Lower lobe of right lung (tissue), 2 donors: ENCODE data around the gene HLA-A. TPM values are rescaled to one million over a fixed set of nuclear protein-coding genes. Genes with fewer than 3 reads are reported as not detected.

Experiments used
- ATAC-seq, 2 donors: fragments of 200-7000 bp; cut with Tn5 transposase; one replicate each; pipeline ENCODE4 v1.9.1; 2020 to 2022; ENCODE audit warnings: mild to moderate bottlenecking in 2 of 2, moderate library complexity in 2 of 2
- DNase-seq: peaks from one replicate; pipeline ENCODE4 v3.0.0-alpha.2; 2020
- H3K27ac ChIP-seq: fragments of 200-600 bp; one replicate; pipeline ENCODE4 v1.8.0; 2022
- H3K27me3 ChIP-seq: fragments of 200-600 bp; one replicate; pipeline ENCODE4 v1.8.0; 2022; ENCODE audit warnings: low read depth
- H3K36me3 ChIP-seq: fragments of 200-600 bp; one replicate; pipeline ENCODE4 v1.8.0; 2022; ENCODE audit warnings: mild to moderate bottlenecking
- H3K4me1 ChIP-seq: fragments of 200-600 bp; one replicate; pipeline ENCODE4 v1.8.0; 2022
- H3K4me3 ChIP-seq: fragments of 200-600 bp; one replicate; pipeline ENCODE4 v1.8.0; 2022; ENCODE audit warnings: mild to moderate bottlenecking
- H3K9me3 ChIP-seq: fragments of 200-600 bp; one replicate; pipeline ENCODE4 v1.8.0; 2022
- intact Hi-C: fragments of 100-400 bp; cut with DNase I; formaldehyde crosslinking; loops from one replicate; pipeline ENCODE4 v1.11.0; 2022
- total RNA-seq: library from RNA; stranded (reverse); fragmentation: NEBNext Ultra II Directional; extraction: Animal tissue kit (Norgen Biotek cat#: 25700); gene quantifications from one replicate; pipeline ENCODE4 v1.2.1, GENCODE V29; 2021
- TF ChIP-seq, protein P1 (sequence below): fragments of 200-600 bp; IDR thresholded peaks from one replicate; pipeline ENCODE4 v1.8.0; 2022; ENCODE audit warnings: antibody characterized with exemption, mild to moderate bottlenecking
- donor health status: DM: no; HTN: yes; CAD: no; lungs with severe emphysema.

The HLA-A gene
- total RNA-seq, 1 donor from 2014 or later = 1,064 TPM

DNA sequence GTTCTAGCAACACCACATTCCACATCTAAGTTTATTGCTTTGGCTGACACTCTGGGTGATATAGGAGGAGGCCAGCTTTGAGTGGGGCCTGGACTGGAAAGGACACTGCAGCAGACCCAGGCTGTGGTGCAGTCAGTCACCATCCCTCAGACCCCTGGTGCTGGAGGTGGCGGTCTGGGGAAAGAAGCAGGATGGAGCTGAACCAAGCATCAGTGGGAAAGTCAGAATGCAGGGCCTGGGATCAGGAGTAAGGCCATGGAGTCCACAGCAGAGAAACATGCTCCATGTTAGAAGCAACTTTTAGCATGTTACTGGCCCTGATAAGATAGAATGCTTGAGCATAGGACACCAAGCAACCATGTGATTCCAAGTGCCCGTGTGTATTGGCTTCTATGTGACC lies 5.9 kb downstream of the HLA-A start:
- ATAC-seq = no peak
- TF ChIP-seq, protein P1, sequence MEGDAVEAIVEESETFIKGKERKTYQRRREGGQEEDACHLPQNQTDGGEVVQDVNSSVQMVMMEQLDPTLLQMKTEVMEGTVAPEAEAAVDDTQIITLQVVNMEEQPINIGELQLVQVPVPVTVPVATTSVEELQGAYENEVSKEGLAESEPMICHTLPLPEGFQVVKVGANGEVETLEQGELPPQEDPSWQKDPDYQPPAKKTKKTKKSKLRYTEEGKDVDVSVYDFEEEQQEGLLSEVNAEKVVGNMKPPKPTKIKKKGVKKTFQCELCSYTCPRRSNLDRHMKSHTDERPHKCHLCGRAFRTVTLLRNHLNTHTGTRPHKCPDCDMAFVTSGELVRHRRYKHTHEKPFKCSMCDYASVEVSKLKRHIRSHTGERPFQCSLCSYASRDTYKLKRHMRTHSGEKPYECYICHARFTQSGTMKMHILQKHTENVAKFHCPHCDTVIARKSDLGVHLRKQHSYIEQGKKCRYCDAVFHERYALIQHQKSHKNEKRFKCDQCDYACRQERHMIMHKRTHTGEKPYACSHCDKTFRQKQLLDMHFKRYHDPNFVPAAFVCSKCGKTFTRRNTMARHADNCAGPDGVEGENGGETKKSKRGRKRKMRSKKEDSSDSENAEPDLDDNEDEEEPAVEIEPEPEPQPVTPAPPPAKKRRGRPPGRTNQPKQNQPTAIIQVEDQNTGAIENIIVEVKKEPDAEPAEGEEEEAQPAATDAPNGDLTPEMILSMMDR = no peak
- intact Hi-C loops = no loop called here
- Histone ChIP-seq H3K27me3 (no peaks in the 10 kb centered on the region), H3K36me3 (peaks cover 9% of the 10 kb centered on the region), H3K4me1 (no peaks in the 10 kb centered on the region), H3K27ac (no peak overlapping the region), H3K9me3 (no peaks in the 10 kb centered on the region), H3K4me3 (no peak overlapping the region)
- DNase-seq = no peak

DNA sequence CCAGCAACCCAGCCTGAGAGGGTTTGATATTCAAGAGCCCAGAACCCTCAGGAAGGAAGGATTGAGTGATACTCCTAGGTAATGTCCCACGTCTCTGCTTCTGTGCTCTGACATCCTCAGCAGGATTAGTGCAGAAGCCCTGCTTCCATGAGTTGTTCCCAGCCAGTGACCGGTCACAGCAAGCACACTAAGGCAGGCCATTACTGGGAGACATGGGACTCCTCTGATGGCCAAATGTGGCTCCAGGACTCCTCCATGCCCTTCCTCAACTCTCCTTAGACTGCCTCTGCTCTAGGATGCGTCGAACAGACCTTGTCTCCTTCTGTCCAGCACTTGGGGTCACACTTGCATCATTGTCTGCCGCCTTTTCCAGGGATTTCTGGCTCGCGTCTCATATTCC lies 7.6 kb downstream of the HLA-A start:
- DNase-seq = no peak
- ATAC-seq = no peak
- Histone ChIP-seq H3K27ac (no peak overlapping the region), H3K36me3 (peaks cover 9% of the 10 kb centered on the region), H3K27me3 (no peaks in the 10 kb centered on the region), H3K4me3 (no peak overlapping the region), H3K4me1 (no peaks in the 10 kb centered on the region), H3K9me3 (no peaks in the 10 kb centered on the region)
- intact Hi-C loops = no loop called here
- TF ChIP-seq, protein P1 = no peak

DNA sequence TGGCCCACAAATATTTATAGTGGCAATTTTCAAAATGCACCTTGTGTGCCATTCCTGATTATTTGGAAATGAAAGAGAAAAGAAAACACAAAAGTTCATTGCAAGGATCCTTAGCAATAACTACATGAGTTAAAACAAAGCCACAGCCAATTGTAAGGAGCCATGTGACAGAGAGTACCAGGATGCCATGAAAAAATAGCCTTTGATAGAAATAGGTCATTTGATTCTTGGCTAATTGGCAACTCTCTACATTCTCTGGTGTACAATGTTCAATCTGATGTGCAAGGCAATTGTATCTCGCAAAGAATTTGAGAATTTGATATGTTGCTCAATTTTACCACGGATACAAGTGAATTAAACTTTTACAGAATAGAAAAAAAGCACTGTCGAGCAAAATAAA lies 9.6 kb downstream of the HLA-A start:
- no peak for ATAC-seq
- Histone ChIP-seq H3K27me3 (no peaks in the 10 kb centered on the region), H3K36me3 (peaks cover 5% of the 10 kb centered on the region), H3K4me3 (no peak overlapping the region), H3K27ac (no peak overlapping the region), H3K9me3 (no peaks in the 10 kb centered on the region), H3K4me1 (no peaks in the 10 kb centered on the region)
- TF ChIP-seq, protein P1 = no peak
- DNase-seq = no peak
- intact Hi-C loops = no loop called here

DNA sequence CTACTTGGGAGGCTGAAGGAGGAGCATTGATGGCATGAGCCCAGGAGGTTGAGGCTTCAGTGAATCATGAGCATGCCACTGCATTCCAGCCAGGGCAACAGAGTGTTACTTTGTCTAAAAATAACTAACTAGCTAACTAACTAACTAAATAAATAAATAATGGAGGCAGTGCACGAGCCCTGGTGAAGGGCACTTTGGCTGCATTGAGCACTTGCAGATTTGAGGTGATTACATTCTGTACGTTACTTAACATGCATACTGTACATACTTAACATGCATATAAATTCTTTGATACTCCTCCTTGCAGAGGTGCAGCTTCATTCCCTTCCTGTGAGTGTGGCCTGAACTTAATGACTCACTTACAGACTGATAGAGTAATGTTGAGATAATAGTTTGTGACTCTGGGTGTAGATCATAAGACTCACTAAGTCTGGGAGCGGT lies 10.7 kb downstream of the HLA-A start:
- intact Hi-C loops = no loop called here
- H3K4me1 ChIP-seq = no peaks in the 10 kb centered on the region
- H3K4me3 ChIP-seq = no peak overlapping the region
- H3K27ac ChIP-seq = no peak overlapping the region
- H3K27me3 ChIP-seq = no peaks in the 10 kb centered on the region
- peak in 1 of 2 donors; percentile 70 for ATAC-seq
- no peaks in the 10 kb centered on the region for H3K9me3 ChIP-seq
- peaks cover 5% of the 10 kb centered on the region for H3K36me3 ChIP-seq
- DNase-seq = no peak
- TF ChIP-seq, protein P1 = no peak

DNA sequence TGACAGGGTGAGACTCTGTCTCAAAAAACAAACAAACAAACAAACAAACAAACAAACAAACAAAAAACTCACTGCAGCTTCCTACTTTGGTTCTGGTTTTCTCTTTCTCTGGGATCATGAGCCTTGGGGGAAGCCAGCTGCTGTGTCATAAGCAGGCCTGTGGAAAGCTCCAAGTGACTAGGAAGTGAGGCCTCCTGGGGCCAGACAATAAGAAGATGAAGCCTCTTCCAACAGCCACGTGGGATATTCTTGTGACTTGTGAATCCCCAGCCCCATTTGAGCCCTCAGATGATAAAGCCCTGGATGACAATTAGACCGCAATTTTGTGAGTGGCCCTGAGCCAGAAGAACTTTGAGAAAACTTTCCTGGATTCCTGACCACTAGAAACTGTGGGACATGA lies 11.4 kb downstream of the HLA-A start:
- intact Hi-C loops = no loop called here
- DNase-seq = no peak
- Histone ChIP-seq H3K4me1 (peaks cover 3% of the 10 kb centered on the region), H3K27me3 (no peaks in the 10 kb centered on the region), H3K36me3 (no peaks in the 10 kb centered on the region), H3K4me3 (no peak overlapping the region), H3K9me3 (no peaks in the 10 kb centered on the region), H3K27ac (no peak overlapping the region)
- no peak for ATAC-seq
- TF ChIP-seq, protein P1 = no peak

DNA sequence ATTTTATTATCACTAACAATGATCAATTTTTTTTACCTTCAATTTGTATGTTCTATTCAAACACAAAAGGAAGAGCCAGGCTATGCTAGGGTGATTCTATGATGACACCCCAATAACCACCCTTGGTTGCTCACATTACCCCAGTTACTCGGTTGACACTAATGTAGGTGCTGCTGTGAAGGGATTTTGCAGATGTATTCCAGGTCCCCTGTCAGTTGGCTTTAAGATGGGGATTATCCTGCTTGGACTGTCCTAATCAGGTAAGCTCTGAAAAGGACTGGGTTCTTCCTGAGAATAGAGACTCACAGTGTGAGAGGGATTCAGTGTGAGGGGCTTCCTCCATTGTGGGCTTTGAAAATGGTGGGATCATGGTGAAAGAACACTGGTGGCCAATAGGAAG lies 11.9 kb downstream of the HLA-A start:
- TF ChIP-seq, protein P1 = no peak
- no peak for ATAC-seq
- Histone ChIP-seq H3K36me3 (no peaks in the 10 kb centered on the region), H3K27me3 (no peaks in the 10 kb centered on the region), H3K9me3 (no peaks in the 10 kb centered on the region), H3K27ac (no peak overlapping the region), H3K4me3 (no peak overlapping the region), H3K4me1 (peaks cover 9% of the 10 kb centered on the region)
- intact Hi-C loops = no loop called here
- no peak for DNase-seq
